IgD-negative memory B cell (primary cell): ENCODE measurements around the gene EXOC4. TPM values are rescaled to one million over a fixed set of nuclear protein-coding genes. Genes with fewer than 3 reads are reported as not detected.

Source experiments
- H3K27ac Mint-ChIP-seq, 3 donors: one replicate each; pipeline ENCODE4 v1.8.0; 2020 to 2022; ENCODE audit warnings: mild to moderate bottlenecking in 3 of 3, mixed read lengths in 3 of 3, moderate library complexity in 1 of 3
- H3K27me3 Mint-ChIP-seq: one replicate; pipeline ENCODE4 v1.8.0; 2021; ENCODE audit warnings: mixed read lengths
- H3K36me3 Mint-ChIP-seq: one replicate; pipeline ENCODE4 v1.8.0; 2020; ENCODE audit warnings: mild to moderate bottlenecking, mixed read lengths
- H3K4me1 Mint-ChIP-seq, 3 donors: one replicate each; pipeline ENCODE4 v1.8.0; 2020 to 2022; ENCODE audit warnings: mixed read lengths in 3 of 3, mild to moderate bottlenecking in 1 of 3
- H3K4me3 Mint-ChIP-seq, 4 donors: one replicate each; pipeline ENCODE4 v1.8.0; 2020 to 2022; ENCODE audit warnings: mild to moderate bottlenecking in 4 of 4, mixed read lengths in 4 of 4, moderate library complexity in 3 of 4
- H3K9me3 Mint-ChIP-seq, 3 donors: one replicate each; pipeline ENCODE4 v1.8.0; 2020 to 2021; ENCODE audit warnings: mixed read lengths in 3 of 3, mild to moderate bottlenecking in 1 of 3
- polyA plus RNA-seq: library from polyadenylated mRNA; unstranded; fragments of 300-500 nt; fragmentation: Illumina TruSeq; gene quantifications from one replicate; pipeline ENCODE4 v1.2.3, GENCODE V29; 2021

EXOC4 gene
- polyA plus RNA-seq, 1 donor from 2014 or later: 34.5 TPM

- Mint-ChIP-seq H3K4me1 (no peaks in the 10 kb centered on the region), H3K27ac (no peak overlapping the region), H3K4me3 (no peak overlapping the region), H3K27me3 (no peaks in the 10 kb centered on the region), H3K36me3 (peaks cover 20% of the 10 kb centered on the region), H3K9me3 (peaks cover 6 to 11% (median 7%) of the 10 kb centered on the region in 3 donors)
Measured at GRCh38 chr7:133961724-133962123, 708.8 kb downstream of the EXOC4 start.

GRCh38 chr7:133962646-133963045, 709.8 kb downstream of the EXOC4 start:
- no peaks in the 10 kb centered on the region for H3K4me1 Mint-ChIP-seq
- no peaks in the 10 kb centered on the region for H3K27me3 Mint-ChIP-seq
- peaks cover 26% of the 10 kb centered on the region for H3K36me3 Mint-ChIP-seq
- no peak overlapping the region for H3K27ac Mint-ChIP-seq
- H3K9me3 Mint-ChIP-seq: peaks cover 10 to 19% (median 12%) of the 10 kb centered on the region in 3 donors
- no peak overlapping the region for H3K4me3 Mint-ChIP-seq

GRCh38 chr7:133963629-133964028, 710.8 kb downstream of the EXOC4 start:
- H3K4me3 Mint-ChIP-seq: no peak overlapping the region
- peaks cover 28% of the 10 kb centered on the region for H3K36me3 Mint-ChIP-seq
- peaks cover 10 to 21% (median 12%) of the 10 kb centered on the region in 3 donors for H3K9me3 Mint-ChIP-seq

GRCh38 chr7:133971625-133972024, 718.7 kb downstream of the EXOC4 start:
- Mint-ChIP-seq H3K27ac (no peak overlapping the region), H3K9me3 (peaks cover 4 to 16% (median 5%) of the 10 kb centered on the region in 3 donors), H3K4me1 (no peaks in the 10 kb centered on the region), H3K4me3 (no peak overlapping the region), H3K27me3 (no peaks in the 10 kb centered on the region), H3K36me3 (peaks cover 16% of the 10 kb centered on the region)

More at GRCh38 chr7:133963629-133964028, 710.8 kb downstream of the EXOC4 start:
- H3K27ac Mint-ChIP-seq: no peak overlapping the region
- no peaks in the 10 kb centered on the region for H3K4me1 Mint-ChIP-seq
- H3K27me3 Mint-ChIP-seq: no peaks in the 10 kb centered on the region

- Mint-ChIP-seq H3K4me1 (no peaks in the 10 kb centered on the region), H3K4me3 (no peak overlapping the region), H3K27ac (no peak overlapping the region)
Measured at GRCh38 chr7:133973710-133974109, 720.8 kb downstream of the EXOC4 start.

GRCh38 chr7:133975130-133975529, 722.3 kb downstream of the EXOC4 start:
- Mint-ChIP-seq H3K27me3 (no peaks in the 10 kb centered on the region), H3K4me3 (no peak overlapping the region), H3K27ac (no peak overlapping the region), H3K9me3 (no peaks in the 10 kb centered on the region), H3K4me1 (peaks cover 0 to 4% (median 0%) of the 10 kb centered on the region in 3 donors), H3K36me3 (peaks cover 11% of the 10 kb centered on the region)

More at GRCh38 chr7:133973710-133974109, 720.8 kb downstream of the EXOC4 start:
- peaks cover 0 to 4% (median 0%) of the 10 kb centered on the region in 3 donors for H3K9me3 Mint-ChIP-seq
- H3K36me3 Mint-ChIP-seq: peaks cover 11% of the 10 kb centered on the region
- no peaks in the 10 kb centered on the region for H3K27me3 Mint-ChIP-seq

GRCh38 chr7:133976140-133976539, 723.3 kb downstream of the EXOC4 start:
- peak overlapping the region in 1 of 4 donors; percentile 35 for H3K4me3 Mint-ChIP-seq
- H3K4me1 Mint-ChIP-seq: peaks cover 0 to 4% (median 0%) of the 10 kb centered on the region in 3 donors
- no peaks in the 10 kb centered on the region for H3K27me3 Mint-ChIP-seq
- H3K9me3 Mint-ChIP-seq: no peaks in the 10 kb centered on the region
- H3K27ac Mint-ChIP-seq: no peak overlapping the region
- peaks cover 11% of the 10 kb centered on the region for H3K36me3 Mint-ChIP-seq

GRCh38 chr7:133977409-133978274, 724.8 kb downstream of the EXOC4 start:
- Mint-ChIP-seq H3K9me3 (no peaks in the 10 kb centered on the region), H3K4me3 (no peak overlapping the region)

GRCh38 chr7:133978502-133979295, 725.8 kb downstream of the EXOC4 start:
- peaks cover 9% of the 10 kb centered on the region for H3K36me3 Mint-ChIP-seq
- no peaks in the 10 kb centered on the region for H3K27me3 Mint-ChIP-seq
- H3K4me1 Mint-ChIP-seq: peaks cover 0 to 4% (median 0%) of the 10 kb centered on the region in 3 donors
- H3K9me3 Mint-ChIP-seq: no peaks in the 10 kb centered on the region
- no peak overlapping the region for H3K4me3 Mint-ChIP-seq
- H3K27ac Mint-ChIP-seq: no peak overlapping the region

More at GRCh38 chr7:133977409-133978274, 724.8 kb downstream of the EXOC4 start:
- peaks cover 0 to 4% (median 0%) of the 10 kb centered on the region in 3 donors for H3K4me1 Mint-ChIP-seq
- no peak overlapping the region for H3K27ac Mint-ChIP-seq
- H3K36me3 Mint-ChIP-seq: peaks cover 13% of the 10 kb centered on the region
- H3K27me3 Mint-ChIP-seq: no peaks in the 10 kb centered on the region

GRCh38 chr7:133980804-133981203, 727.9 kb downstream of the EXOC4 start:
- peaks cover 10% of the 10 kb centered on the region for H3K36me3 Mint-ChIP-seq
- peaks cover 0 to 2% (median 2%) of the 10 kb centered on the region in 3 donors for H3K9me3 Mint-ChIP-seq
- no peak overlapping the region for H3K4me3 Mint-ChIP-seq
- no peaks in the 10 kb centered on the region for H3K27me3 Mint-ChIP-seq
- no peak overlapping the region for H3K27ac Mint-ChIP-seq
- H3K4me1 Mint-ChIP-seq: peaks cover 0 to 4% (median 0%) of the 10 kb centered on the region in 3 donors

GRCh38 chr7:133983685-133984419, 731.0 kb downstream of the EXOC4 start:
- peaks cover 3% of the 10 kb centered on the region for H3K36me3 Mint-ChIP-seq
- peaks cover 0 to 4% (median 0%) of the 10 kb centered on the region in 3 donors for H3K4me1 Mint-ChIP-seq
- no peaks in the 10 kb centered on the region for H3K27me3 Mint-ChIP-seq
- H3K27ac Mint-ChIP-seq: no peak overlapping the region
- no peak overlapping the region for H3K4me3 Mint-ChIP-seq
- peaks cover 0 to 2% (median 2%) of the 10 kb centered on the region in 3 donors for H3K9me3 Mint-ChIP-seq

- Mint-ChIP-seq H3K27me3 (no peaks in the 10 kb centered on the region), H3K27ac (no peak overlapping the region), H3K36me3 (peaks cover 3% of the 10 kb centered on the region), H3K4me3 (no peak overlapping the region), H3K9me3 (peaks cover 0 to 2% (median 2%) of the 10 kb centered on the region in 3 donors), H3K4me1 (no peaks in the 10 kb centered on the region)
Measured at GRCh38 chr7:133985300-133985699, 732.4 kb downstream of the EXOC4 start.

- H3K4me1 Mint-ChIP-seq: no peaks in the 10 kb centered on the region
- H3K27ac Mint-ChIP-seq: peak overlapping the region in 1 of 3 donors; percentile 43
- no peaks in the 10 kb centered on the region for H3K27me3 Mint-ChIP-seq
- no peak overlapping the region for H3K4me3 Mint-ChIP-seq
- H3K36me3 Mint-ChIP-seq: peaks cover 1% of the 10 kb centered on the region
- peaks cover 0 to 6% (median 2%) of the 10 kb centered on the region in 3 donors for H3K9me3 Mint-ChIP-seq
Measured at GRCh38 chr7:133987582-133987981, 734.7 kb downstream of the EXOC4 start.

- Mint-ChIP-seq H3K27ac (no peak overlapping the region), H3K4me3 (no peak overlapping the region), H3K36me3 (peaks cover 12% of the 10 kb centered on the region), H3K27me3 (no peaks in the 10 kb centered on the region), H3K9me3 (peaks cover 0 to 3% (median 3%) of the 10 kb centered on the region in 3 donors), H3K4me1 (no peaks in the 10 kb centered on the region)
Measured at GRCh38 chr7:133993547-133993946, 740.7 kb downstream of the EXOC4 start.
